Stomach (tissue), 9 donors: ENCODE measurements around the gene EEF1G. TPM values are rescaled to one million over a fixed set of nuclear protein-coding genes. Genes with fewer than 3 reads are reported as not detected.

Experiments used
- DNase-seq, 2 donors: peaks; one replicate each; pipeline versions ENCODE4 v3.0.0 to v3.0.0-alpha.2; 2013 to 2019
- H3K27ac ChIP-seq, 5 donors: fragments of 200-600 bp in 4 of 5; sonication (generic) in 4 of 5; one replicate each; pipeline ENCODE4 v1.5.1; 2013 to 2019; ENCODE audit warnings: mild to moderate bottlenecking in 1 of 5, moderate library complexity in 1 of 5
- H3K27me3 ChIP-seq, 3 donors: fragments of 200-600 bp; sonication (generic); one replicate each; pipeline ENCODE4 v1.5.1; 2017 to 2019; ENCODE audit warnings: mixed run types in 1 of 3
- H3K36me3 ChIP-seq, 4 donors: fragments of 200-600 bp; sonication (generic); 1 replicate in 3 of 4; 2 replicates in 1 of 4; pipeline ENCODE4 v1.5.1; 2016 to 2019
- H3K4me1 ChIP-seq, 4 donors: fragments of 200-600 bp; sonication (generic); one replicate each; pipeline ENCODE4 v1.5.1; 2016 to 2019
- H3K4me3 ChIP-seq, 4 donors: fragments of 200-600 bp; sonication (generic) in 3 of 4; one replicate each; pipeline ENCODE4 v1.5.1; 2016 to 2019; ENCODE audit warnings: mild to moderate bottlenecking in 1 of 4
- H3K9me3 ChIP-seq, 4 donors: fragments of 200-600 bp; sonication (generic); one replicate each; pipeline ENCODE4 v1.5.1; 2016 to 2019
- EP300 ChIP-seq: sonication (generic); formaldehyde crosslinking; IDR thresholded peaks from one replicate; pipeline ENCODE4 v1.6.1; 2017; ENCODE audit warnings: antibody characterized with exemption
- POLR2A ChIP-seq, 4 donors: fragments of 450-650 bp; IDR thresholded peaks; one replicate each; pipeline ENCODE4 v1.6.1; 2016; ENCODE audit warnings: antibody characterized with exemption in 4 of 4, control low read depth in 2 of 4, mild to moderate bottlenecking in 1 of 4, moderate library complexity in 1 of 4
- POLR2AphosphoS5 ChIP-seq, 3 donors: sonication (generic); formaldehyde crosslinking; IDR thresholded peaks; one replicate each; pipeline ENCODE4 v1.6.1; 2016; ENCODE audit warnings: antibody characterized with exemption in 3 of 3
- WGBS, 5 donors: extraction: QIAGEN DNeasy Blood & Tissue Kit in 3 of 5; methylation state at CpG; one replicate each; pipeline versions ENCODE4 v1.1.5 to v1.1.7; 2013 to 2018; 5-methylcytosine and 5-hydroxymethylcytosine counted together
- intact Hi-C: fragments of 100-400 bp; cut with DNase I; formaldehyde crosslinking; loops from one replicate; pipeline ENCODE4 v1.15.1; 2023; ENCODE audit warnings: low total_unique reads
- polyA plus RNA-seq, 3 donors: library from polyadenylated mRNA; stranded (reverse); fragments of 200-250 nt; gene quantifications; one replicate each; pipeline ENCODE4 v1.2.3, GENCODE V29; 2013
- total RNA-seq, 5 donors: library from RNA; depleted of rRNA; stranded (reverse); fragments of >200 nt; gene quantifications; one replicate each; pipeline versions ENCODE4 v1.1.0 to v1.2.3, GENCODE V29; 2014 to 2016
- TF ChIP-seq, protein P1 (sequence below), 7 experiments: fragments of 450-650 bp in 4 of 7; fragments of 200-600 bp in 3 of 7; sonication (generic) in 3 of 7; IDR thresholded peaks; one replicate each; pipeline ENCODE4 v1.5.1; 2016 to 2019; ENCODE audit warnings: antibody characterized with exemption in 7 of 7, control low read depth in 2 of 7, mild to moderate bottlenecking in 1 of 7
- donor health status: healthy with polysubstance abuse.
- donor health status: Bipolar disorder and iron deficiency.
- donor health status: healthy.

Gene EEF1G
- total and polyA plus RNA-seq, 8 donors: 671 to 1,760 (median 1,103) TPM

DNA sequence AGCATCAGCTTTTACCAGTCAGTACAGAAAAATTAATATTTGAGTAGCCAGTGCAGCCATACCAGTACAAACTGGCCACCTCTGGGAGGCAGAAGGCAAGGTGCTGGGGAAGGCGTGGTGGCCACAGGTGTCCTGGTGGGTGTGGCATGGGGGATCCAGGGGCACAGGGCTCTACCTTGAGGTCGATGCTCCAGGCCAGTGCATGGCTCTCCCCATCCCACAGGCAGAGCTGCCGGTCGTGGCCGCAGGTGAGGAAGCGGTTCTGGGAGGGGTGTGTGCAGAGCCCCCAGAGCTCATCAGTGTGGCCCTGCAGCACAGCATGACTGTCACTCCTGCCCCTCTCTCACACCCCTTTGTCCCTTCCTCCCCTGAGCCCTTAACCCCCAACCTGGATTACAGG is 31.8 kb upstream of the EEF1G start:
- 87 to 93% (median 90%) methylated on average over 5 to 6 of the region's 6 CpGs for WGBS, 5 donors
- intact Hi-C loops: no loop called here
- H3K4me1 ChIP-seq: peaks cover 13 to 41% (median 22%) of the 10 kb centered on the region in 4 donors
- H3K27me3 ChIP-seq: no peaks in the 10 kb centered on the region
- no peak overlapping the region for H3K27ac ChIP-seq
- no peak for DNase-seq
- H3K9me3 ChIP-seq: no peaks in the 10 kb centered on the region
- H3K36me3 ChIP-seq: peaks cover 21 to 70% (median 64%) of the 10 kb centered on the region in 4 donors
- TF ChIP-seq EP300 (no peak), POLR2A (IDR thresholded peaks at IDR 0.05) (no peak), POLR2AphosphoS5 (IDR thresholded peaks at IDR 0.05) (no peak)
- TF ChIP-seq, protein P1, sequence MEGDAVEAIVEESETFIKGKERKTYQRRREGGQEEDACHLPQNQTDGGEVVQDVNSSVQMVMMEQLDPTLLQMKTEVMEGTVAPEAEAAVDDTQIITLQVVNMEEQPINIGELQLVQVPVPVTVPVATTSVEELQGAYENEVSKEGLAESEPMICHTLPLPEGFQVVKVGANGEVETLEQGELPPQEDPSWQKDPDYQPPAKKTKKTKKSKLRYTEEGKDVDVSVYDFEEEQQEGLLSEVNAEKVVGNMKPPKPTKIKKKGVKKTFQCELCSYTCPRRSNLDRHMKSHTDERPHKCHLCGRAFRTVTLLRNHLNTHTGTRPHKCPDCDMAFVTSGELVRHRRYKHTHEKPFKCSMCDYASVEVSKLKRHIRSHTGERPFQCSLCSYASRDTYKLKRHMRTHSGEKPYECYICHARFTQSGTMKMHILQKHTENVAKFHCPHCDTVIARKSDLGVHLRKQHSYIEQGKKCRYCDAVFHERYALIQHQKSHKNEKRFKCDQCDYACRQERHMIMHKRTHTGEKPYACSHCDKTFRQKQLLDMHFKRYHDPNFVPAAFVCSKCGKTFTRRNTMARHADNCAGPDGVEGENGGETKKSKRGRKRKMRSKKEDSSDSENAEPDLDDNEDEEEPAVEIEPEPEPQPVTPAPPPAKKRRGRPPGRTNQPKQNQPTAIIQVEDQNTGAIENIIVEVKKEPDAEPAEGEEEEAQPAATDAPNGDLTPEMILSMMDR (IDR thresholded peaks at IDR 0.05): no peak
- H3K4me3 ChIP-seq: no peak overlapping the region

DNA sequence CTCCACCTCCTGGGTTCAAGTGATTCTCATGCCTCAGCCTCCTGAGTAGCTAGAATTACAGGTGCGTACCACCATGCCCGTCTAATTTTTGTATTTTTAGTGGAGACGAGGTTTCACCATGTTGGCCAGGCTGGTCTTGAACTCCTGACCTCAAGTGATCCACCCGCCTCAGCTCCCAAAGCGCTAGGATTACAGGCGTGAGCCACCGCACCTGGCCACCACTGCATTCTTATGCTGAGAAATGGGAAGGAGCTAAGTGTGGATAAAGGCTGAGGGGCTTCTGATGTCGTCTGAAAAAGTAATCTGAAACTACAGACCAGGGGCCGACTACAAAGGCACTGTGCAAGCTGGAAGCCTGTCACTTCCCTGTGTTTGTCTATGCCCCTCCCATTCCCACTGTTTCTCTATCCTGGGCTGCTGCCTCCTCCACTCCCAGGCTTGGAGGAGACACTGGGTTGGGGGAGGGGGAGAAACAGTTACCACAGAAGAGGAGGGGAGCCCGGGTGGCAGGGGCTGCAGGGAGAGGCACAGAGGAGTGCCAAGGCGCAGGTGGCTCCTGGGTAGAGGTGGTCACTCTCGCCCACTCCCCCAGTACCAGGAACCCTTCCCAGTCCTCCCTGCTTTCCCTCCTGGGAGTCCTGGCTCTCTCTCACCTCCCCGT is 30.9 kb upstream of the EEF1G start:
- peak in 1 of 2 donors; percentile 60 for DNase-seq
- H3K4me3 ChIP-seq: no peak overlapping the region
- WGBS, 5 donors: 68 to 84% (median 76%) methylated on average over 12 to 13 of the region's 13 CpGs
- H3K27ac ChIP-seq: no peak overlapping the region
- peaks cover 21 to 46% (median 28%) of the 10 kb centered on the region in 4 donors for H3K4me1 ChIP-seq
- no peaks in the 10 kb centered on the region for H3K9me3 ChIP-seq
- TF ChIP-seq POLR2AphosphoS5 (IDR thresholded peaks at IDR 0.05) (no peak), EP300 (no peak), POLR2A (IDR thresholded peaks at IDR 0.05) (no peak)
- TF ChIP-seq, protein P1 (IDR thresholded peaks at IDR 0.05): no peak
- intact Hi-C loops: no loop called here
- peaks cover 15 to 65% (median 55%) of the 10 kb centered on the region in 4 donors for H3K36me3 ChIP-seq
- no peaks in the 10 kb centered on the region for H3K27me3 ChIP-seq

DNA sequence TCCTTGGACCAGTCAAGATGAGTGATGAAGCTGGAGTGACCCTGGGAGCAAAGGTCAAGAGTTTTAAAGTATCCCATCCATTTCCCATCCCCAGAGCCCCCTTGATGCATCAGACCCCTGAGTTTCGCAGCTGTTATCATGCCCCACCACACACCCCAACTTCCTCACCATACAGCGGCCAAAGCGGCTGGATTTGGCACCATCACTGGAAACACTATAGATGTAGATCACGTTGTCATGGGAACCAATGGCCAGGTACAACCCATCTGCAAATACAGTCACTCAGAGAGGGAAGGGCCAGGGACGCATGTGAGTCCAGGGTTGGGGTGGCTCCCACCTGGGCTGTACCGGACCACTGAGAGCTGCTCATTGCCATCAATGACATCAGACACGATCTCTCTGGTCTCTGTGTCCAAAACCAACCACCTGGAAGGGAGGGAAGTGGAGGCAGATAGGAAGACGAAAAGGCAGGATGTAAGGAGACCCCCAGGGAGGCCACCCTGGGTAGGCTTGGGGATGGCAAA is 30.1 kb upstream of the EEF1G start:
- TF ChIP-seq EP300 (no peak), POLR2AphosphoS5 (IDR thresholded peaks at IDR 0.05) (no peak), POLR2A (IDR thresholded peaks at IDR 0.05) (no peak)
- TF ChIP-seq, protein P1 (IDR thresholded peaks at IDR 0.05): no peak
- DNase-seq: peak in 1 of 2 donors; percentile 35

DNA sequence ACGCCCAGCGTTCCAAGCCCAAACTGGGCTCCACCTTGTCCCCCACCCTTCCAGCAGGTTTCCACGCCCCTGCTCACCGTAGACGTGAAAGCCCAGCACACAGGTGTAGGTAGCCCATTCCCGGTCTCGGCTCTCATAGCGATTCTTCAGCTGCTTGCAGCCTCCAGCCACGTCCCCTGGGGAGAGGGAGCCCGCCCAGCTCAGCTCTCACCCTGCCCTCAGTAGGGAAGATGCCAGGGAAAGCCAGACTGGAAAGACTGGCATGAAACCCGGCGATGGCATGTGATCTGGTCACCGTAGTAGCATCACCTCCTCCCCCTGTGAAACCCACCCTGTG is 29.3 kb upstream of the EEF1G start:
- WGBS, 5 donors: 52 to 68% (median 59%) methylated on average over 4 to 13 of the region's 13 CpGs
- Histone ChIP-seq H3K9me3 (no peaks in the 10 kb centered on the region), H3K27ac (peak overlapping the region in 4 of 5 donors; percentile 96 to 98 (median 97)), H3K4me1 (peaks cover 29 to 62% (median 40%) of the 10 kb centered on the region in 4 donors), H3K4me3 (peak overlapping the region; percentile 69 to 100 (median 86)), H3K36me3 (peaks cover 17 to 58% (median 48%) of the 10 kb centered on the region in 4 donors), H3K27me3 (no peaks in the 10 kb centered on the region)
- no peak for TF ChIP-seq POLR2A (IDR thresholded peaks at IDR 0.05)
- TF ChIP-seq, protein P1 (IDR thresholded peaks at IDR 0.05): no peak
- TF ChIP-seq POLR2AphosphoS5 (IDR thresholded peaks at IDR 0.05): no peak
- no peak for TF ChIP-seq EP300
- DNase-seq: no peak
- intact Hi-C loops: no loop called here

More for the DNA sequence above, 30.1 kb upstream of the EEF1G start:
- Histone ChIP-seq H3K4me3 (no peak overlapping the region), H3K27me3 (no peaks in the 10 kb centered on the region), H3K9me3 (no peaks in the 10 kb centered on the region), H3K4me1 (peaks cover 26 to 54% (median 35%) of the 10 kb centered on the region in 4 donors), H3K36me3 (peaks cover 15 to 58% (median 49%) of the 10 kb centered on the region in 4 donors), H3K27ac (no peak overlapping the region)
- intact Hi-C loops: no loop called here
- WGBS, 5 donors: 82 to 94% (median 92%) methylated on average over 8 of the region's 8 CpGs
